ENCODE data around the gene AZU1. TPM values are rescaled to one million over a fixed set of nuclear protein-coding genes. Genes with fewer than 3 reads are reported as not detected.

AZU1 gene
- total RNA-seq, 1 experiment from 2014 or later = not detected

- no peaks in the 10 kb centered on the region; the same call in 1 of the 2 replicates for H3K79me2 ChIP-seq (ENCODE audit: insufficient read depth, low read length)
- no TSS peak for BruUV-seq (replicated peaks)
- POLR2A ChIA-PET = no interaction called here
- no peak overlapping the region for H3K27ac ChIP-seq (ENCODE audit: low read depth, low read length)
- RAD21 ChIA-PET (ENCODE audit: low non-redundant PET in 1 of 2, low total read pairs in 2 of 2, uncharacterized antibody in 2 of 2, unreplicated experiment in 2 of 2) = interaction anchor here in 1 of 2 experiments (0.6 kb wide), 1 partner anchor 39 kb away, joined by 3 read pairs; no protein-coding TSS in a partner anchor
- H3K36me3 ChIP-seq (ENCODE audit: control insufficient read depth in 1 of 2, insufficient read depth in 2 of 2, low read length in 2 of 2) = no peaks in the 10 kb centered on the region
- ATAC-seq = no peak
- no peak for DNase-seq (ENCODE audit: low read depth, low spot score)
- H3K4me1 ChIP-seq (ENCODE audit: control insufficient read depth in 1 of 2, insufficient read depth in 2 of 2, low read length in 2 of 2) = peaks cover 0 to 7% of the 10 kb centered on the region in 2 experiments; a peak in 1 of 4 replicates
- intact Hi-C loops (cut with micrococcal nuclease) = loop anchor here (10.0 kb wide), 1 partner anchor 452 kb away; the partner anchor contains the start of genes ATP5F1D and MIDN
- H3K9ac ChIP-seq (ENCODE audit: low read length) = no peak overlapping the region
- H2AFZ ChIP-seq (ENCODE audit: low read depth, low read length, poor library complexity, severe bottlenecking) = no peak overlapping the region
- CTCF ChIA-PET = no interaction called here
- no peak overlapping the region for H3K4me3 ChIP-seq (replicated peaks in 1 of 2; ENCODE audit: low read depth in 1 of 2, low read length in 2 of 2)
- no peaks in the 10 kb centered on the region for H3K9me3 ChIP-seq (ENCODE audit: control insufficient read depth in 1 of 2, insufficient read depth in 1 of 2, low read depth in 1 of 2, low read length in 2 of 2)
- H3K9me2 ChIP-seq (ENCODE audit: insufficient read depth) = no peaks in the 10 kb centered on the region
- no peak overlapping the region for H3K4me2 ChIP-seq (ENCODE audit: low read length)
- no peak for TF ChIP-seq RAD21 (IDR thresholded peaks at IDR 0.05; ENCODE audit: low read depth)
- TF ChIP-seq SP1 (IDR thresholded peaks at IDR 0.05; ENCODE audit: low read depth) = no peak
- TF ChIP-seq TCF7L2 (IDR thresholded peaks at IDR 0.05; ENCODE audit: borderline replicate concordance, extremely low read depth, insufficient read depth, insufficient read length) = no peak
- no peak for TF ChIP-seq CTCF (IDR thresholded peaks at IDR 0.05 in 2 of 3, conservative IDR thresholded peaks at IDR 0.05 in 1 of 3; ENCODE audit: borderline replicate concordance in 1 of 3, insufficient read depth in 1 of 3, low read depth in 2 of 3, low read length in 2 of 3)
- TF ChIP-seq ZBTB33 (IDR thresholded peaks at IDR 0.05; ENCODE audit: extremely low read depth, insufficient replicate concordance, low read length) = no peak
- no peak for TF ChIP-seq ZNF274 (IDR thresholded peaks at IDR 0.05; ENCODE audit: low read depth, low read length)
- no peak for TF ChIP-seq EZH2phosphoT487 (IDR thresholded peaks at IDR 0.05; ENCODE audit: borderline replicate concordance)
- TF ChIP-seq ZFX (IDR thresholded peaks at IDR 0.05) = no peak
- H3K27me3 ChIP-seq (ENCODE audit: insufficient read depth, low read length) = no peaks in the 10 kb centered on the region
- H4K20me1 ChIP-seq (ENCODE audit: insufficient read depth) = no peaks in the 10 kb centered on the region
Observed at GRCh38 chr19:792306-792885, 35.2 kb upstream of the AZU1 start.

Measured in HCT116 (cell line).